IMR-90 (cell line): ENCODE measurements around the gene ADCYAP1R1. TPM values are rescaled to one million over a fixed set of nuclear protein-coding genes. Genes with fewer than 3 reads are reported as not detected.

Experiments
- ATAC-seq: fragments of 200-7000 bp; cut with Tn5 transposase; 2 replicates; pipeline ENCODE4 v1.9.1; 2020; ENCODE audit warnings: low read depth, mild to moderate bottlenecking, moderate library complexity
- BruUV-seq: library from RNA; stranded (reverse); fragments of 400-500 nt; replicated peaks from 2 replicates; lab custom pipeline; 2021; lab: Mats Ljungman, UMichigan
- CTCF ChIA-PET: fragments of 300-600 bp; formaldehyde crosslinking; extraction: SDS; loops from one replicate; lab custom pipeline; 2021; ENCODE audit warnings: antibody characterized with exemption; lab: Yijun Ruan, JAX
- POLR2A ChIA-PET: fragments of 300-600 bp; sonication (Branson Sonifier 250); formaldehyde crosslinking; loops from one replicate; lab custom pipeline; 2022; ENCODE audit warnings: antibody characterized with exemption; ENCODE audit not compliant: unreplicated experiment; lab: Charles Lee
- DNase-seq: peaks from one replicate; pipeline ENCODE4 v3.0.0; 2013
- H2AFZ ChIP-seq: replicated peaks from 2 replicates; pipeline ENCODE3; 2013; ENCODE audit warnings: low read length, mild to moderate bottlenecking; ENCODE audit not compliant: poor library complexity
- H2AK5ac ChIP-seq: 2 replicates; pipeline ENCODE4 v1.6.1; 2013; ENCODE audit warnings: low read depth, low read length, inconsistent platforms
- H2AK9ac ChIP-seq: replicated peaks from 2 replicates; pipeline ENCODE3; 2013; ENCODE audit warnings: mild to moderate bottlenecking, low read depth, low read length, moderate library complexity; ENCODE audit not compliant: poor library complexity
- H2BK120ac ChIP-seq: 2 replicates; pipeline ENCODE4 v1.6.1; 2013; ENCODE audit warnings: low read depth, low read length, inconsistent platforms
- H2BK15ac ChIP-seq: 3 replicates; pipeline ENCODE4 v1.6.1; 2013; ENCODE audit warnings: low read depth, low read length, inconsistent platforms
- H2BK20ac ChIP-seq: 2 replicates; pipeline ENCODE4 v1.6.1; 2013; ENCODE audit warnings: low read depth, mild to moderate bottlenecking, inconsistent platforms, low read length, moderate library complexity
- H2BK5ac ChIP-seq: 2 replicates; pipeline ENCODE4 v1.6.1; 2013; ENCODE audit warnings: mild to moderate bottlenecking, low read depth, low read length, inconsistent platforms; ENCODE audit not compliant: poor library complexity, severe bottlenecking
- H3K14ac ChIP-seq: replicated peaks from 2 replicates; pipeline ENCODE4 v1.6.1; 2013; ENCODE audit warnings: low read depth, low read length, inconsistent platforms
- H3K18ac ChIP-seq: 2 replicates; pipeline ENCODE4 v1.6.1; 2013; ENCODE audit warnings: low read depth, low read length, control low read depth
- H3K23ac ChIP-seq: 2 replicates; pipeline ENCODE4 v1.6.1; 2013; ENCODE audit warnings: low read depth, low read length, inconsistent platforms
- H3K27ac ChIP-seq: 2 replicates; pipeline ENCODE4 v1.5.1; 2013; ENCODE audit warnings: mild to moderate bottlenecking, control low read depth, low read length; ENCODE audit not compliant: insufficient read depth
- H3K27me3 ChIP-seq: 2 replicates; pipeline ENCODE4 v1.6.1; 2013; ENCODE audit warnings: low read length; ENCODE audit not compliant: control insufficient read depth, insufficient read depth
- H3K36me3 ChIP-seq: 2 replicates; pipeline ENCODE4 v1.6.1; 2013; ENCODE audit warnings: low read length, mixed read lengths; ENCODE audit not compliant: control insufficient read depth, insufficient read depth
- H3K4ac ChIP-seq: 2 replicates; pipeline ENCODE4 v1.6.1; 2013; ENCODE audit warnings: low read depth, low read length, inconsistent platforms
- H3K4me1 ChIP-seq: 2 replicates; pipeline ENCODE4 v1.6.1; 2013; ENCODE audit warnings: low read length, mixed read lengths; ENCODE audit not compliant: control insufficient read depth, insufficient read depth
- H3K4me2 ChIP-seq: 2 replicates; pipeline ENCODE4 v1.6.1; 2013; ENCODE audit warnings: low read depth, mild to moderate bottlenecking, control low read depth, low read length, moderate library complexity
- H3K4me3 ChIP-seq: 2 replicates; pipeline ENCODE4 v1.5.1; 2013; ENCODE audit warnings: low read depth, mild to moderate bottlenecking, control low read depth, low read length, moderate library complexity; ENCODE audit not compliant: insufficient read depth
- H3K56ac ChIP-seq: 2 replicates; pipeline ENCODE4 v1.6.1; 2013; ENCODE audit warnings: low read length, inconsistent platforms; ENCODE audit not compliant: insufficient read depth; ENCODE audit errors: extremely low read depth
- H3K79me1 ChIP-seq, 2 experiments: 2 replicates each; pipeline ENCODE4 v1.6.1; 2013; ENCODE audit warnings: low read length in 2 of 2, inconsistent platforms in 1 of 2, low read depth in 1 of 2
- H3K9ac ChIP-seq: 2 replicates; pipeline ENCODE4 v1.6.1; 2013; ENCODE audit warnings: low read depth, low read length, control low read depth
- H3K9me1 ChIP-seq: 2 replicates; pipeline ENCODE4 v1.6.1; 2013; ENCODE audit warnings: low read length, inconsistent platforms; ENCODE audit not compliant: insufficient read depth
- H3K9me3 ChIP-seq: 2 replicates; pipeline ENCODE4 v1.6.1; 2013; ENCODE audit warnings: low read length; ENCODE audit not compliant: control insufficient read depth, insufficient read depth
- H4K20me1 ChIP-seq: 2 replicates; pipeline ENCODE4 v1.6.1; 2013; ENCODE audit warnings: low read length, inconsistent platforms; ENCODE audit not compliant: insufficient read depth
- H4K5ac ChIP-seq: 2 replicates; pipeline ENCODE4 v1.6.1; 2013; ENCODE audit warnings: mild to moderate bottlenecking, low read depth, low read length, control low read depth
- H4K8ac ChIP-seq, 2 experiments: 2 replicates each; pipeline ENCODE4 v1.6.1; 2013; ENCODE audit warnings: low read depth in 2 of 2, low read length in 2 of 2, control low read depth in 1 of 2, inconsistent platforms in 1 of 2
- H4K91ac ChIP-seq: 2 replicates; pipeline ENCODE4 v1.6.1; 2013; ENCODE audit warnings: low read depth, low read length, inconsistent platforms; ENCODE audit not compliant: insufficient read depth
- BHLHE40 ChIP-seq: fragments of 150-350 bp; IDR thresholded peaks from 2 replicates; pipeline ENCODE4 v1.6.1; 2016; ENCODE audit warnings: mild to moderate bottlenecking, low read depth, low read length
- CEBPB ChIP-seq: IDR thresholded peaks from 2 replicates; pipeline ENCODE4 v1.6.1; 2012; ENCODE audit warnings: low read depth, low read length, improper control_type of control experiment
- CTCF ChIP-seq: conservative IDR thresholded peaks from 2 replicates; pipeline ENCODE4 v1.5.1; 2012; ENCODE audit warnings: mild to moderate bottlenecking, low read depth, low read length, improper control_type of control experiment
- FOS ChIP-seq: fragments of 150-350 bp; IDR thresholded peaks from 2 replicates; pipeline ENCODE4 v1.6.1; 2016; ENCODE audit warnings: low read depth, low read length
- MAFK ChIP-seq: IDR thresholded peaks from 2 replicates; pipeline ENCODE4 v1.6.1; 2012; ENCODE audit warnings: low read depth, low read length, improper control_type of control experiment
- MAZ ChIP-seq: IDR thresholded peaks from 2 replicates; pipeline ENCODE4 v1.6.1; 2012; ENCODE audit warnings: low read depth, mild to moderate bottlenecking, low read length, improper control_type of control experiment, moderate library complexity, borderline replicate concordance
- MXI1 ChIP-seq: IDR thresholded peaks from 2 replicates; pipeline ENCODE4 v1.6.1; 2012; ENCODE audit warnings: low read depth, mild to moderate bottlenecking, low read length, moderate library complexity, borderline replicate concordance
- NFE2L2 ChIP-seq: fragments of 150-350 bp; IDR thresholded peaks from 2 replicates; pipeline ENCODE4 v1.6.1; 2016; ENCODE audit warnings: low read depth, mild to moderate bottlenecking, low read length
- POLR2A ChIP-seq: IDR thresholded peaks from 2 replicates; pipeline ENCODE4 v1.6.1; 2012; ENCODE audit warnings: mild to moderate bottlenecking, low read depth, low read length
- RAD21 ChIP-seq: IDR thresholded peaks from 2 replicates; pipeline ENCODE4 v1.6.1; 2012; ENCODE audit warnings: low read length, improper control_type of control experiment
- SMC3 ChIP-seq: fragments of 150-350 bp; IDR thresholded peaks from 2 replicates; pipeline ENCODE4 v1.6.1; 2016; ENCODE audit warnings: low read depth, mild to moderate bottlenecking, antibody characterized with exemption, low read length, moderate library complexity
- USF2 ChIP-seq: fragments of 150-350 bp; IDR thresholded peaks from 2 replicates; pipeline ENCODE4 v1.6.1; 2017; ENCODE audit warnings: mild to moderate bottlenecking, antibody characterized with exemption, low read length, low read depth
- WGBS, 2 experiments: methylation state at CpG; one replicate each; pipeline versions ENCODE4 v1.1.5 to v1.1.7; 2013; ENCODE audit warnings: missing lambda C conversion rate in 2 of 2; ENCODE audit not compliant: insufficient read length in 1 of 2; ENCODE audit errors: extremely low coverage in 2 of 2; 5-methylcytosine and 5-hydroxymethylcytosine counted together
- dilution Hi-C: fragments of 300-500 bp; cut with HindIII; formaldehyde crosslinking; loops from one replicate; pipeline ENCODE4 v1.14.3; 2018; ENCODE audit warnings: low sequenced_read_pairs; ENCODE audit not compliant: unreplicated experiment
- in situ Hi-C: fragments of 300-500 bp; cut with MboI; formaldehyde crosslinking; loops from 3 replicates; pipeline ENCODE4 v1.14.3; 2019; ENCODE audit warnings: low sequenced_read_pairs, inconsistent platforms, mixed read lengths
- intact Hi-C: fragments of 100-400 bp; cut with micrococcal nuclease; formaldehyde crosslinking; loops from 2 replicates; pipeline ENCODE4 v1.10.0; 2022
- polyA plus RNA-seq, 3 experiments: library from polyadenylated mRNA; depleted of rRNA; stranded (reverse); fragments of >200 nt; gene quantifications; 2 replicates each; pipeline ENCODE4 v1.2.3, GENCODE V29; 2012; ENCODE audit warnings: low replicate concordance in 1 of 3
- total RNA-seq: library from RNA; depleted of rRNA; stranded (reverse); fragments of >200 nt; gene quantifications from 2 replicates; pipeline ENCODE4 v1.2.3, GENCODE V29; 2012
- TF ChIP-seq, protein P1 (sequence below): fragments of 150-350 bp; IDR thresholded peaks from 2 replicates; pipeline ENCODE4 v1.6.1; 2016; ENCODE audit warnings: low read depth, mild to moderate bottlenecking, low read length, moderate library complexity, borderline replicate concordance

ADCYAP1R1 gene
- total and polyA plus RNA-seq, 2 of the 4 experiments (the other 2 are of a cell fraction), result not detected

DNA sequence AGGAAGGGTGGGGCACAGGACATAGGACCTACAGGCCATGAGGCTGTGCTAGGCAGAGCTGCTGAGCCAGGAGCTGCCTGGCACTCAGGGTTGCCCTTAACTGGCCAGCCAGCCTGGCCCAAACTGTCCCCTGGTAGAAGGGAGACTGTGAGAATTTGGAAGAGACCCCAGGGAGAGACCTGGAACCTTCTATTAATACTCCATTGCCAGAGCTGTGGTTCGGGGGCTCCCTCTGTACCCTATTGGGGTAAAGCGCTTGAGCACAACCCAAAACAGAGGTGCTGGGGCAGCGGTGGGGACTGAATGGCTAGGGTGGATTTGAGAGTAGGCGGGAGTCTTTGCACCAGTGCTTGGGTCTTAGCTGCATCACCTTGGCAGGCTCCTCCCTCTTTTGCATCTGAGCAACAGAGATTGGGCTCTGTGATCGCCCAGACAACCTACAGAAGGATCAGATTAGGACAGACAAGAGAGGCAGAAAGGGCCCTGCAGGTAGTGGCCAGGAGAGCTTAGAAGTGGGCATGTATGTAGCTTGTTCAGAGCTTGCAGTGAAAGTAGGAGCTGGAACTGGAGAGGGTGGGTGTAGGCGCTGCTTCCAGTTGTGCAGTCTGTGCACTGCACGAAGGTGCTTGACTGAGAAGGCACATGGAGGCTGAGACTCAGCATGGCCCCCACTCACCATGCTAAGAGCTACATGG is 53.3 kb downstream of the ADCYAP1R1 start:
- Histone ChIP-seq H3K23ac (no peak overlapping the region), H4K91ac (no peak overlapping the region), H4K5ac (no peak overlapping the region), H4K8ac (no peak overlapping the region), H2BK15ac (no peak overlapping the region), H3K79me1 (no peaks in the 10 kb centered on the region), H2BK5ac (no peak overlapping the region), H3K9me1 (no peaks in the 10 kb centered on the region), H2AFZ (no peak overlapping the region), H3K18ac (no peak overlapping the region), H3K14ac (no peak overlapping the region), H2BK120ac (no peak overlapping the region), H2AK9ac (no peak overlapping the region), H3K27me3 (peaks cover 8% of the 10 kb centered on the region), H3K4me3 (no peak overlapping the region), H3K36me3 (no peaks in the 10 kb centered on the region), H2AK5ac (no peak overlapping the region), H3K4me2 (no peak overlapping the region), H3K27ac (no peak overlapping the region), H4K20me1 (no peaks in the 10 kb centered on the region; the same call in 1 of the 2 replicates), H3K9ac (no peak overlapping the region), H2BK20ac (no peak overlapping the region), H3K9me3 (no peaks in the 10 kb centered on the region), H3K4ac (no peak overlapping the region), H3K56ac (no peak overlapping the region), H3K4me1 (no peaks in the 10 kb centered on the region)
- CTCF ChIA-PET, result no interaction called here
- TF ChIP-seq BHLHE40, result no peak
- TF ChIP-seq MAZ, result no peak
- TF ChIP-seq CEBPB, result no peak
- no peak for TF ChIP-seq MXI1
- no peak for TF ChIP-seq SMC3
- no peak for TF ChIP-seq MAFK
- no peak for TF ChIP-seq POLR2A
- no peak for TF ChIP-seq CTCF
- TF ChIP-seq, protein P1, sequence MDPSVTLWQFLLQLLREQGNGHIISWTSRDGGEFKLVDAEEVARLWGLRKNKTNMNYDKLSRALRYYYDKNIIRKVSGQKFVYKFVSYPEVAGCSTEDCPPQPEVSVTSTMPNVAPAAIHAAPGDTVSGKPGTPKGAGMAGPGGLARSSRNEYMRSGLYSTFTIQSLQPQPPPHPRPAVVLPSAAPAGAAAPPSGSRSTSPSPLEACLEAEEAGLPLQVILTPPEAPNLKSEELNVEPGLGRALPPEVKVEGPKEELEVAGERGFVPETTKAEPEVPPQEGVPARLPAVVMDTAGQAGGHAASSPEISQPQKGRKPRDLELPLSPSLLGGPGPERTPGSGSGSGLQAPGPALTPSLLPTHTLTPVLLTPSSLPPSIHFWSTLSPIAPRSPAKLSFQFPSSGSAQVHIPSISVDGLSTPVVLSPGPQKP, result no peak
- no peak for TF ChIP-seq FOS
- no peak for TF ChIP-seq NFE2L2
- TF ChIP-seq USF2, result no peak
- no peak for TF ChIP-seq RAD21
- POLR2A ChIA-PET, result no interaction called here
- dilution Hi-C loops, result no loop called here
- ATAC-seq, result no peak
- intact Hi-C loops, result no loop called here
- in situ Hi-C loops, result no loop called here
- WGBS, 2 experiments, result no CpG with 5 or more reads among the region's 7 CpGs
- no TSS peak for BruUV-seq
- no peak for DNase-seq
